ENCODE data around the gene HNF4A. TPM values are rescaled to one million over a fixed set of nuclear protein-coding genes. Genes with fewer than 3 reads are reported as not detected.

HNF4A gene
- total and polyA plus RNA-seq, 2 of the 13 experiments (the other 11 are each of a cell fraction or from before 2014, with no cell fraction given) = 80.9 to 169 TPM

GRCh38 chr20:44429419-44430269 is 74.1 kb downstream of the HNF4A start (continued):
- peak; percentile 39; the same call in 1 of the 2 replicates for TF ChIP-seq ARID4A (CRISPR knock-in tag; IDR thresholded peaks at IDR 0.05; ENCODE audit: borderline replicate concordance)
- no peak for TF ChIP-seq THAP11 (CRISPR knock-in tag; IDR thresholded peaks at IDR 0.05)
- no peak for TF ChIP-seq SNRNP70 (IDR thresholded peaks at IDR 0.05; ENCODE audit: low read depth, low read length)
- TF ChIP-seq PHF20 (CRISPR knock-in tag; IDR thresholded peaks at IDR 0.05) = no peak
- no peak for TF ChIP-seq HMGXB3 (CRISPR knock-in tag; IDR thresholded peaks at IDR 0.05; ENCODE audit: borderline replicate concordance)
- no peak for TF ChIP-seq ZNF816 (CRISPR knock-in tag; IDR thresholded peaks at IDR 0.05; ENCODE audit: borderline replicate concordance)
- no peak for TF ChIP-seq ZNF660 (CRISPR knock-in tag; IDR thresholded peaks at IDR 0.05; ENCODE audit: borderline replicate concordance, low read depth)
- TF ChIP-seq NCOA5 (CRISPR knock-in tag; IDR thresholded peaks at IDR 0.05) = no peak
- TF ChIP-seq TAF15 (IDR thresholded peaks at IDR 0.05; ENCODE audit: low read depth, low read length, poor library complexity, severe bottlenecking) = peak; percentile 55
- no peak for TF ChIP-seq ZNF841 (CRISPR knock-in tag; IDR thresholded peaks at IDR 0.05; ENCODE audit: borderline replicate concordance)
- no peak for TF ChIP-seq MXI1 (IDR thresholded peaks at IDR 0.05; ENCODE audit: borderline replicate concordance, low read depth, low read length)
- 0 out of 2 replicates have a peak, but pooled peaks have one; percentile 43 for TF ChIP-seq HES4 (CRISPR knock-in tag; IDR thresholded peaks at IDR 0.05; ENCODE audit: borderline replicate concordance)
- TF ChIP-seq ZNF879 (CRISPR knock-in tag; IDR thresholded peaks at IDR 0.05) = no peak
- TF ChIP-seq ZUFSP (CRISPR knock-in tag; IDR thresholded peaks at IDR 0.05; ENCODE audit: borderline replicate concordance) = no peak
- TF ChIP-seq ZNF274 (CRISPR knock-in tag; IDR thresholded peaks at IDR 0.05) = 0 out of 2 replicates have a peak, but pooled peaks have one; percentile 60
